ENCODE results near the gene IFT43. TPM values are rescaled to one million over a fixed set of nuclear protein-coding genes. Genes with fewer than 3 reads are reported as not detected.

Gene IFT43
- polyA plus RNA-seq, 1 experiment, result 41.4 TPM

DNA sequence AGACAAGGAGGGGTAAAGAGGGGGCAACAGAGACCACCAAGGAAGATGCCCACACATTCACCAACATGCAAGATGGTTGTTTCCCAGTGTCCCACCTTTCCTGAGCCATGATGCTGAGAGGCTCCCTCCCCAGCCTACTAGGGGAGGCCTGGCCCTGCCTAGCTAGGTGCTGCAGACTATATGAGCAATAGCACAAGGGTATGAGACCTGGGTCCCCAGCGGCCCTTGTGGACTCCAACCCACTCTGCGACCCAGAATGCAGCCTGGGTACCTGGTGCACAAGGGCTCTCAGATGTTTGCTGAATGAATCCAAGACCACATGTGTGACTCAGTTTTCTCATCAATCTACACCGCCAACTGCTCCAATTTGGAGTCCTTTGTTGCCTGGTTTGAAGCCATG lies 17.7 kb upstream of the IFT43 start:
- TF ChIP-seq, protein P1, sequence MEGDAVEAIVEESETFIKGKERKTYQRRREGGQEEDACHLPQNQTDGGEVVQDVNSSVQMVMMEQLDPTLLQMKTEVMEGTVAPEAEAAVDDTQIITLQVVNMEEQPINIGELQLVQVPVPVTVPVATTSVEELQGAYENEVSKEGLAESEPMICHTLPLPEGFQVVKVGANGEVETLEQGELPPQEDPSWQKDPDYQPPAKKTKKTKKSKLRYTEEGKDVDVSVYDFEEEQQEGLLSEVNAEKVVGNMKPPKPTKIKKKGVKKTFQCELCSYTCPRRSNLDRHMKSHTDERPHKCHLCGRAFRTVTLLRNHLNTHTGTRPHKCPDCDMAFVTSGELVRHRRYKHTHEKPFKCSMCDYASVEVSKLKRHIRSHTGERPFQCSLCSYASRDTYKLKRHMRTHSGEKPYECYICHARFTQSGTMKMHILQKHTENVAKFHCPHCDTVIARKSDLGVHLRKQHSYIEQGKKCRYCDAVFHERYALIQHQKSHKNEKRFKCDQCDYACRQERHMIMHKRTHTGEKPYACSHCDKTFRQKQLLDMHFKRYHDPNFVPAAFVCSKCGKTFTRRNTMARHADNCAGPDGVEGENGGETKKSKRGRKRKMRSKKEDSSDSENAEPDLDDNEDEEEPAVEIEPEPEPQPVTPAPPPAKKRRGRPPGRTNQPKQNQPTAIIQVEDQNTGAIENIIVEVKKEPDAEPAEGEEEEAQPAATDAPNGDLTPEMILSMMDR (IDR thresholded peaks at IDR 0.05; ENCODE audit: low read depth, low read length), result no peak
- no peak for DNase-seq (ENCODE audit: low read depth, low spot score)
- Histone ChIP-seq H3K4me3 (ENCODE audit: low read depth, low read length) (no peak overlapping the region), H3K27ac (ENCODE audit: low read depth, low read length) (no peak overlapping the region), H3K9me3 (ENCODE audit: control insufficient read depth, insufficient read depth, low read length) (no peaks in the 10 kb centered on the region), H3K27me3 (ENCODE audit: control insufficient read depth, insufficient read depth, low read length) (no peaks in the 10 kb centered on the region)
- CTCF ChIA-PET, result interaction anchor here (0.6 to 1.3 kb wide), 3 partner anchors 49 to 256 kb away, joined by 3 to 5 read pairs (median 3); no protein-coding TSS in a partner anchor
- POLR2A ChIA-PET, result no interaction called here

DNA sequence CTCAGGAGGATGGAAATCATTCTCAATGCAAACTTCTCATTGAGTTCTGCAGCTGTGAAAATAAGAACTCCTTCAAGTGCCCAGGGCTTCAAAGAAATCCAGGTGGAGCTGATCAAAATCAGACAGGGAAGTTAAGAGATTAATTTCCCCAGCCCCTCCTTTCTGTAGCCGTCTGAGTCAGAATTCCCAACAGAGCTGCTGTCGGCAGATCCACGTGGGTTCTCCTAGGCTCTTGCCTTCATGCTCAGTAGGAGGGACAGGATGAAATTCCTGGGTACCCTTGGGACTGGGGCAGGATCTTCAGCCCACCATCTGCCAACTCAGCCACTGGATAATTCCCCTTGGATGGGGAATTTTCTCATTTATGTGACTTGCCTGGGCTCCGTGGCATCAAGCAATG lies 17.1 kb upstream of the IFT43 start:
- TF ChIP-seq, protein P1 (IDR thresholded peaks at IDR 0.05; ENCODE audit: low read depth, low read length), result no peak
- no peak for DNase-seq (ENCODE audit: low read depth, low spot score)
- no peaks in the 10 kb centered on the region for H3K27me3 ChIP-seq (ENCODE audit: control insufficient read depth, insufficient read depth, low read length)
- CTCF ChIA-PET, result interaction anchor here (1.1 to 1.5 kb wide), 2 partner anchors 257 to 259 kb away, joined by 5 read pairs; no protein-coding TSS in a partner anchor
- no peak overlapping the region for H3K4me3 ChIP-seq (ENCODE audit: low read depth, low read length)
- H3K9me3 ChIP-seq (ENCODE audit: control insufficient read depth, insufficient read depth, low read length), result no peaks in the 10 kb centered on the region
- H3K27ac ChIP-seq (ENCODE audit: low read depth, low read length), result no peak overlapping the region
- POLR2A ChIA-PET, result no interaction called here

DNA sequence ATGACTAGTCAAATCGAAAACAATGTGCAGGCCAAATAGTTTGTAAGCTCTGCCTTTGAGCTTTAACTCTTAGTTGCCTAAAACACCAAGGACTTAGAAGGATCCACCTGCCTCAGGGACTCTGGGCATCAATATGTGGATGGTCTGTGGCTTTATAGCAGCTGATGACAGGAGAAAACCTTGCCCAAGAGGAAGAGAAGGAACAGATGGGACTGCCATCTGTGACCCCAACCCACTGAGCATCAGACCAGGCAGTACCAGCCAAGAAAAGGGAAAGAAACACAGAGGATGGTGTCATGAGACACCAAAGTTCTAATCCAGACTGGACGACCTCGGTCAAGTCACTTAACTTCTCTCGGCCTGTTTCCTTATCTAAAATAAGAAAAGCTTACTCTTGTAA lies 16.4 kb upstream of the IFT43 start:
- H3K9me3 ChIP-seq (ENCODE audit: control insufficient read depth, insufficient read depth, low read length), result no peaks in the 10 kb centered on the region
- CTCF ChIA-PET, result interaction anchor here (1.1 to 1.8 kb wide), 5 partner anchors 10 to 260 kb away, joined by 5 to 10 read pairs (median 7); partner anchors contain the start of gene TGFB3
- H3K27me3 ChIP-seq (ENCODE audit: control insufficient read depth, insufficient read depth, low read length), result no peaks in the 10 kb centered on the region
- no peak overlapping the region for H3K4me3 ChIP-seq (ENCODE audit: low read depth, low read length)
- TF ChIP-seq, protein P1 (IDR thresholded peaks at IDR 0.05; ENCODE audit: low read depth, low read length), result no peak
- no peak overlapping the region for H3K27ac ChIP-seq (ENCODE audit: low read depth, low read length)
- POLR2A ChIA-PET, result no interaction called here
- DNase-seq (ENCODE audit: low read depth, low spot score), result no peak

DNA sequence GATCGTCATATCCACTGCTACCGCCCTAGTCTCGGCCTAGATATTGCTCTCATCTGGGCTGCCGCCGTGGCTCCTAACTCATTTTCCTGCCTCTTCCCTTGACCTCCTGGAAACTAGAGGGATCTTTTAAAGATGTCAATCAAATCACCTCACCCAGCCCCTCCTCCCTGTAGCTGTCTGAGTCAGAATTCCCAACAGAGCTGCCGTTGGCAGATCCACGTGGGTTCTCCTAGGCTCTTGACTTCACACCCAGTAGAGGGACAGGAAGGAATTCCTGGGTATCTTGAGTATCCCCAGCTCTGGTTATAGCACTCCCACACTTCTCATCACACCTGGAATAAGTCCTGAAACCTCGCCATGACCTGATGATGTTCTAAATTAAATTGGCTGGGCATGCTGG lies 15.7 kb upstream of the IFT43 start:
- CTCF ChIA-PET, result interaction anchor here (1.2 to 1.8 kb wide), 4 partner anchors 9 to 261 kb away, joined by 5 to 10 read pairs (median 7); partner anchors contain the start of gene TGFB3
- TF ChIP-seq, protein P1 (IDR thresholded peaks at IDR 0.05; ENCODE audit: low read depth, low read length), result no peak
- DNase-seq (ENCODE audit: low read depth, low spot score), result no peak
- POLR2A ChIA-PET, result no interaction called here
- Histone ChIP-seq H3K4me3 (ENCODE audit: low read depth, low read length) (no peak overlapping the region), H3K9me3 (ENCODE audit: control insufficient read depth, insufficient read depth, low read length) (no peaks in the 10 kb centered on the region), H3K27ac (ENCODE audit: low read depth, low read length) (no peak overlapping the region), H3K27me3 (ENCODE audit: control insufficient read depth, insufficient read depth, low read length) (no peaks in the 10 kb centered on the region)

DNA sequence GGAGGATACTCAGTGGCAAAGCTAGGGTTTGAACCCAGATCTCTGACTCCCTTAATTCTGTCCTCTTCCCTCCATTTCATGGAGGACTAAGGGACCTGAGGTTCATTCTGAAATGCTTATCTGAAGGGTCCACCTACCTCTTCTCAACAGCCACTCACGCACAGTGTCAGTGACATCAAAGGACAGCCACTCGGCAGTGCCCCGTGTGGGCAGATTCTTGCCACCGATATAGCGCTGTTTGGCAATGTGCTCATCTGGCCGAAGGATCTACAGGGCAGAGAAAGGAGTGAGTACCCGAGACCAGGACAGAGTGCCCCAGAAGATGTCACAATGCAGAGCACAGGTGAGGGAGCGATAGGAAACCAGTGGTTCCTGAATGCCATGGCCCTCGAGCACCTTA lies 14.6 kb upstream of the IFT43 start:
- ChIA-PET CTCF (interaction anchor here (0.8 to 1.8 kb wide), 3 partner anchors 11 to 262 kb away, joined by 4 to 7 read pairs (median 6); partner anchors contain the start of gene TGFB3), POLR2A (no interaction called here)
- Histone ChIP-seq H3K27ac (ENCODE audit: low read depth, low read length) (no peak overlapping the region), H3K9me3 (ENCODE audit: control insufficient read depth, insufficient read depth, low read length) (no peaks in the 10 kb centered on the region), H3K27me3 (ENCODE audit: control insufficient read depth, insufficient read depth, low read length) (no peaks in the 10 kb centered on the region), H3K4me3 (ENCODE audit: low read depth, low read length) (no peak overlapping the region)
- no peak for DNase-seq (ENCODE audit: low read depth, low spot score)
- TF ChIP-seq, protein P1 (IDR thresholded peaks at IDR 0.05; ENCODE audit: low read depth, low read length), result no peak

Data from AG04450 (cell line).